CD4-positive, alpha-beta T cell treated with Interferon gamma for 1 hour (primary cell): ENCODE data around the gene ADAMTSL2.

Experiments
- DNase-seq: peaks from one replicate; pipeline ENCODE4 v3.0.0-alpha.2; 2020

ADAMTSL2 gene

DNA sequence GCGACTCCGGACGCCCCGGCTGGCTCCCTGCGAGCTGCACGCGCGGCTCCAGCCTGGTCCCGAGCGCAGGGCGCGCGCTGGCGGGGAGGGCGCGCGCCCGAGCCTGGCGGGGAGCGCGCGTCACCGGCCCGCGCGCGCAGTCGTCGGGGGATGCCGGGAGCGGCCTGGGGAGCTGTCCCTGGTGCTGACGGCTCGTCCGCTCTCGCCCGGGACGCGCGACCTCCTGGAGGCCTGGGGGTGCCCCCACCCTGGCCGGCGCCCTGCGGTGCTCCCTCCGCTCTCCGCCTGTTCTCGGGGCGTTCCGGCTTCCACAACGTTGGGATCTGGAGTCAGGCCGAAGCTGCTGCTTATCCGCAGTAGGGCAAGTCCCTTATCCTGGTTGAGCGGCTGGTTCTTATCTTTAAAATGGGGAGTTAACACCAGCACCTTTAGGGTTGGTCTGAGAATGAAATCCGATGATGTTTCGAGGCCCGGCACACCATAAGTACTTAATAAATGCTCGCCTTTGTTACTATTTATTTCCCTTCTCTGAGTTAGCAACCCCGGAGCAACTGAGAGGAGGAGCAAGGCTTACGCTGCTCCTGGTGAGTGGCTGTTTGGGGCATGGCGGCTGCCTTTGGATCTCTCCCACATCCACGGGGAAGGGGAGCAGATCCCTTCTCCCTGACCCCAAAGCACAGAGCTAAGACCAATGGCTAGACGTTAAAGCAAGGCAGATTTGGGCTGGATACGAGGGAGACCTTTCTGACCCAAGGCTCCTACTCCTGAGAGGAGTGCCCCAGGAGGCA lies 75.0 kb downstream of the ADAMTSL2 start, which contains the start of gene FAM163B:
TSS of gene FAM163B (minus strand) at position 79 of the 788 bp plus-strand sequence. CDS start 29,166 bp downstream, outside the sequence.
- DNase-seq, result no peak

- no peak for DNase-seq
Measured at GRCh38 chr9:133610845-133611244, 76.3 kb downstream of the ADAMTSL2 start.

- no peak for DNase-seq
Measured at GRCh38 chr9:133612051-133612450, 77.5 kb downstream of the ADAMTSL2 start.

- DNase-seq, result no peak
Measured at GRCh38 chr9:133612816-133613215, 78.3 kb downstream of the ADAMTSL2 start.

GRCh38 chr9:133613432-133613831 lies 78.9 kb downstream of the ADAMTSL2 start:
- no peak for DNase-seq

DNA sequence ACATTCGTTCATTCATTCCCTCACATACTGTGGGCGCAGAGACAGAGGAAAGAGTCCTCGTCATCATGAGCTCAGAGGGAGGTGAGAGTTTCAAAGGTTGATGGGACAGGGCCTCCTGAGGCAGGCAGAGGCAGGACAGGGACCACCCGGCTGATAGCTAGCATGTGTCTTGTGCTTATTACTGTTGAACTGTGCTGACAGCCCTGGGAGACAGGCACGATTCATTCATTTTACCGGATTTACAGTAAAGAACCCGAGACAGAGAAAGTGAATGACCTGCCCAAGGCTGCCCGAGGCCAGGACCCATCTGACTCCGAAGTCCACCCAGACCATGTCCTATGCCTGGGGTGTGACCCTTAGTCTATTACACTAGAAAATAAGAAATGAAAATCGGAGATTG lies 79.6 kb downstream of the ADAMTSL2 start:
- no peak for DNase-seq

DNA sequence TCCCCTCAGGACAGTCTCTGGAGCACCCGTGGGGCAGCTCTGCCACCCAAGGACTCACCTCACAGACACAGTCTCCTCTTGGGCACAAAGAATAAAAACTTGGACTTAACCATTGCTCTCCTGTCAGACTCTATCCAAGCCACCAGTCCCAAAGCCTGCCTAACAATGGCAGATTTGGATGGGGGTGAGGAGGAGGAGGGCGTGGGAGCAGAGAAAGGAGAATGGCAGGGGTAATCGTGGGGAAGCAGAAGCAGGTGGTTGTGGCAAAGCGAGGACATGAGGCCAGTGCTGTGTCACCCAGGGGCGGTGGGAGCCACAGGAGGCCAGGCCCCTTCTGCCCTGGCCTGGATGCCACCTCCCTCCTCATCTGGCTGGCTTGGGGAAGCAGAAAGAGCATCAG lies 80.2 kb downstream of the ADAMTSL2 start:
- DNase-seq, result no peak

DNA sequence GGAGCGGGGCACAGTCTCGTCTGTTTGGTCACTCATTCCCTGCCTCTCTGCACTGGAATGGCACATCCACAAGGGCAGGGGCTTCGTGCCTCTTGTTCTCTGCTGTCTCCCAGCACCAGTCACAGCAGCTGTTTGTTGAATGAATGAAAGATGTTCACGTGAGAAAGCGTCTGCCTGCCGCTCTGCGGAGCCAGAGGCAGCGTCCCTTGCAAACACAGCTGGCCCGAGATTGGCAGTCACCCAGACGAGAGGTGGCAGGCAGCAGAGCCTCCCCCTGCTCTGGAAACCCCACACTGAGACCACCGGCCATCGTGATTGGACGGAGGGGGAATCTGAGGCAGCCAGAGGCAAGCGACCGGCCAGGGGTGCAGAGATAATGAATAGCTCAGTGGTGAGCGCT lies 80.7 kb downstream of the ADAMTSL2 start:
- DNase-seq, result no peak

- no peak for DNase-seq
Measured at GRCh38 chr9:133615606-133616188, 81.2 kb downstream of the ADAMTSL2 start.

DNA sequence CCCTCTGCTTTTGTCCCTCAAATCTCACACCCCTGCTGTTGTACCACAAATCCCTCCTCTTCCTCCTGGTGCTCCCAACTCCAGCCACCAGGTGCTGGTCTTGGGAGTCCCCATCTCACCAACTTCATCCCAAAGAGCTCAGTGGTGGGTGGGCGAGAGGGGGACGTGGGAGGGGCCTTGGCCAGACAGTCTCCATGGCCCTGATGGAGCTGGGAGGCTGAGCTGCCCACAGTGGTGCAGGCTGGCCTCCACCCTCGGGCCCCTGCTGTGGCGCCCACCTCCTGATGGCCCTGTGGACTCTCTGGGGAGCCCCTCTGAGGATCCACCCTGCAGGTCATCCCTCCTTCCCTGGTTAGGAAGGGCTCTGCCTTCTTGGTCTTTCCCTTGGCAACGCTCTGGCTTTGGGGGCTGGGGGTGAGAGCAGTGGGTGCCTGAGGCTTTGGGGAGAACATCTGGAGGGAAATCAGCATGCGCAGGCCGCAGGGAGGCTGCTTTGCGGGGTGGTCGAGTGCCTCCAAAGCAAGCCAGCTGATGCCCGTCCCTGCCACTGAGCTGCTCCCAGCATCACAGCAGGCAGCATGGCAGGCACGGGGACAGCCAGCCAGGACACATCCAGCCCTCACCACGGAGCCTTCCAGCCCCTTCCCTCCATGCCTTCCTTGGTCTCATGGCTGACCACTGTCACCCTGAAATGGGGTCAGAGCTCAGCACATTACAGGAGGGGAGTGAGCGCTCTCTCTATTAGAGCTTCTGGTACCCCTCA lies 82.3 kb downstream of the ADAMTSL2 start:
- no peak for DNase-seq

DNA sequence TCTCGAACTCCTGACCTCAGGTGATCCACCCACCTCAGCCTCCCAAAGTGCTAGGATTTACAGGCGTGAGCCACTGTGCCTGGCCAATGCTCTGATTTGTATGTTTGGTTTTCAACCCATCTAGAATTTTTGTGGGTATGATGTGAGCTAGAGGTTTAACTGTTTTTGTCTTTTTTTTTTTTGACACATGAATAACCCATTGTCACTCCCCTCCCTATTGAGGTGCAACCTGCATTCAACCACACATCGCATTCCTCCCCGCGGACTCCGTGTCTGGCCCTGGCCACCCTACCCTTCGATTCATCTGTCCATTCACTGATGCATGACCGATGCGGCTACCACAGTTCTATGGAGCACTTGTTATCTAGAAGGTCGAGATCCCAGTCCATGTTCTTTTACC lies 84.2 kb downstream of the ADAMTSL2 start:
- no peak for DNase-seq

DNA sequence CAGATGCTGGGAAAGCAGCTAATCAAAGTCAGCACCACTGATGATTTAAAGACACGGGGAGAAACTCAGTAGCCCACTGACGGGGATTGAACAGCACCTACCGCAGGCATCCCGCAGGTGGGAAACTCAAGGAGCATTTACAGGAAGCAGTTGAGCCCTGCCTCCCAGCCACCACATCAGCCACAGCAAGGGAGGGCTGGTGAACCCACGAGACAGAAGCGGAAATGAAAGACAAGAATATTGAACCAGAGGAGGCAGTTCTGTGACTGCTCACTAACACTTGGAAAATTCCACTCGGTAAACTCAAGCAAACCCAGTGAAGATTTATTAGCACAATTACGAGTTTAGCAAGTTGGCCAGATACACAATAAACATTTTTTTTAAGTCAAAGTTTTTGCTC lies 85.3 kb downstream of the ADAMTSL2 start:
- peak; percentile 47 for DNase-seq

DNA sequence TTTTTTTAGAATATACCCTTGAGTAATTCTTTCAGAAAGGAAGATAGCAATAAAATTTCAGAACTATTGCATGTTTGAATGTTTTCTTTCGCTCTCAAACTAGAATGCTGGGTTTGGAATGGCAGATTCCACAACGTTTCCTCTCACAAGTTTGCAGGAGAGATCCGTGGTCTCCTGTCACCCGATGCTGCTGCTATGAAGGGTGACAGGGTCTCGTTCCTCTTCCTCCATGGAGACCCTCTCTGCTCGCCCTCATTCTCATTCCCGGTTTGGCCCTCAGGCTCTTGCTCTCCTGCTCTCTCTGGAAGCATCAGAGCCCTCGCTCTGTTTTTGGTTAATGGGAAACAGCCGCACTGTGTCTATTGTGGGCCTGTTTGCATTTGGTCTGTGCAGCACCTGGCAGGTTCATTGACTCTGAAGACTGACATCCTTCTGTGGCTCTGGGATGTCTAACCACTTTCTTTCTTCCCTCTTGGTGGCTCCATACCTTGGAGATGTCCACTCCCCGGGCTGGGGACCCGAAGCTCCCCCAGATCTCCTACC lies 87.3 kb downstream of the ADAMTSL2 start:
- no peak for DNase-seq

DNA sequence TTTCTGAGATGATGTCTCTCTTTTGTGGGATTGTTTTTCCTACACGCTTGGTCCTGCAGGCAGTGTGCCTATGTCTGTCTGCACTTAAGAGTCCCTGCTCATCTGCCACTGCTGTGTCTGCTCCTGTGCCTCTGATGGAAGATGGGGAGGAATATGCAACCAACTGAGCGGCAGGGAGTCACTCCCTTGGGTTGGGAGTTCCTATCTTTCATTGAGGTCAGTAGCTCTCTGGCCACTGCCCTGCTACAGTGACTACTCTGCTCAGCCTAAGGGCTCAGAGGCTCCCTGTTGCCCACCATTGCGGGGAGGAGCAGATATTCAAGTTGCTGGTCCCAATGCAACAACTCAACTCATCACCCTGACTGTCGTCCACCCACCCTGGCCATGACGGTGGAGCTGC lies 88.1 kb downstream of the ADAMTSL2 start:
- no peak for DNase-seq
